Measurements from ENCODE around the gene IL12B. TPM values are rescaled to one million over a fixed set of nuclear protein-coding genes. Genes with fewer than 3 reads are reported as not detected.
"Not testable (repeated sequence)": the region's sequence is repeated elsewhere in the genome, so short reads cannot be mapped to it uniquely, and the experiment has no call there.

Gene IL12B
- total RNA-seq, 2 experiments from 2014 or later: not detected

- H3K27ac Mint-ChIP-seq: no peak overlapping the region
- DNase-seq (no peak), ATAC-seq (ENCODE audit: low read depth) (no peak)
- H3K27me3 Mint-ChIP-seq: peaks cover 23% of the 10 kb centered on the region
- peaks cover 27% of the 10 kb centered on the region for H3K9me3 Mint-ChIP-seq
- POLR2A ChIA-PET: no interaction called here
- no peaks in the 10 kb centered on the region for H3K4me1 Mint-ChIP-seq
- no peak overlapping the region for H3K4me3 Mint-ChIP-seq
- H3K36me3 Mint-ChIP-seq: peaks cover 6% of the 10 kb centered on the region
These were observed 28.8 kb downstream of the IL12B start for GRCh38 chr5:159301466-159301865.

- POLR2A ChIA-PET; H3K27me3 Mint-ChIP-seq; H3K4me1 Mint-ChIP-seq; ATAC-seq (ENCODE audit: low read depth); DNase-seq; H3K4me3 Mint-ChIP-seq; H3K36me3 Mint-ChIP-seq; H3K27ac Mint-ChIP-seq: not testable (repeated sequence)
- H3K9me3 Mint-ChIP-seq: peaks cover 20% of the 10 kb centered on the region
These were observed 33.0 kb downstream of the IL12B start for GRCh38 chr5:159297300-159297699.

- POLR2A ChIA-PET: interaction anchor here (0.6 kb wide), 1 partner anchor 532 kb away, joined by 3 read pairs; no protein-coding TSS in a partner anchor
- ATAC-seq (ENCODE audit: low read depth) (no peak), DNase-seq (no peak)
- Mint-ChIP-seq H3K36me3 (peaks cover 6% of the 10 kb centered on the region), H3K4me1 (no peaks in the 10 kb centered on the region), H3K9me3 (peaks cover 10% of the 10 kb centered on the region), H3K27me3 (peaks cover 2% of the 10 kb centered on the region), H3K4me3 (no peak overlapping the region), H3K27ac (no peak overlapping the region)
These were observed 35.4 kb downstream of the IL12B start for GRCh38 chr5:159294921-159295320.

- ATAC-seq (ENCODE audit: low read depth) (no peak), DNase-seq (no peak)
- no peak overlapping the region for H3K4me3 Mint-ChIP-seq
- no peak overlapping the region for H3K27ac Mint-ChIP-seq
- H3K9me3 Mint-ChIP-seq: no peaks in the 10 kb centered on the region
- H3K36me3 Mint-ChIP-seq: peaks cover 5% of the 10 kb centered on the region
- H3K27me3 Mint-ChIP-seq: peaks cover 2% of the 10 kb centered on the region
- POLR2A ChIA-PET: no interaction called here
- H3K4me1 Mint-ChIP-seq: peaks cover 2% of the 10 kb centered on the region
These were observed 39.5 kb downstream of the IL12B start for GRCh38 chr5:159290741-159291140.

GRCh38 chr5:159286420-159287035 lies 43.8 kb downstream of the IL12B start:
- Mint-ChIP-seq H3K36me3 (peaks cover 6% of the 10 kb centered on the region), H3K27me3 (no peaks in the 10 kb centered on the region), H3K9me3 (no peaks in the 10 kb centered on the region), H3K4me3 (no peak overlapping the region), H3K4me1 (peaks cover 2% of the 10 kb centered on the region), H3K27ac (no peak overlapping the region)
- POLR2A ChIA-PET: no interaction called here
- DNase-seq (no peak), ATAC-seq (ENCODE audit: low read depth) (no peak)

GRCh38 chr5:159274676-159275075 lies 55.6 kb downstream of the IL12B start:
- Mint-ChIP-seq H3K27ac (no peak overlapping the region), H3K4me3 (no peak overlapping the region), H3K36me3 (peaks cover 38% of the 10 kb centered on the region), H3K27me3 (no peaks in the 10 kb centered on the region), H3K9me3 (no peaks in the 10 kb centered on the region), H3K4me1 (peaks cover 10% of the 10 kb centered on the region)
- ATAC-seq (ENCODE audit: low read depth) (no peak), DNase-seq (no peak)
- POLR2A ChIA-PET: no interaction called here

- peaks cover 38% of the 10 kb centered on the region for H3K36me3 Mint-ChIP-seq
- DNase-seq (no peak), ATAC-seq (ENCODE audit: low read depth) (no peak)
- POLR2A ChIA-PET: interaction anchor here (0.7 kb wide), 1 partner anchor 66 kb away, joined by 4 read pairs; no protein-coding TSS in a partner anchor
- H3K27me3 Mint-ChIP-seq: no peaks in the 10 kb centered on the region
- H3K9me3 Mint-ChIP-seq: no peaks in the 10 kb centered on the region
- no peak overlapping the region for H3K4me3 Mint-ChIP-seq
- peaks cover 15% of the 10 kb centered on the region for H3K4me1 Mint-ChIP-seq
- H3K27ac Mint-ChIP-seq: no peak overlapping the region
These were observed 56.4 kb downstream of the IL12B start for GRCh38 chr5:159273923-159274322.

- Mint-ChIP-seq H3K27ac (no peak overlapping the region), H3K27me3 (no peaks in the 10 kb centered on the region), H3K36me3 (peaks cover 45% of the 10 kb centered on the region), H3K9me3 (peaks cover 10% of the 10 kb centered on the region), H3K4me1 (peaks cover 13% of the 10 kb centered on the region), H3K4me3 (no peak overlapping the region)
- DNase-seq (no peak), ATAC-seq (ENCODE audit: low read depth) (no peak)
- POLR2A ChIA-PET: no interaction called here
These were observed 60.6 kb downstream of the IL12B start for GRCh38 chr5:159269723-159270122.

GRCh38 chr5:159266764-159267163 lies 63.5 kb downstream of the IL12B start:
- H3K27ac Mint-ChIP-seq; ATAC-seq (ENCODE audit: low read depth); DNase-seq; H3K27me3 Mint-ChIP-seq; POLR2A ChIA-PET; H3K4me3 Mint-ChIP-seq: not testable (repeated sequence)
- Mint-ChIP-seq H3K36me3 (peaks cover 50% of the 10 kb centered on the region), H3K9me3 (peaks cover 10% of the 10 kb centered on the region), H3K4me1 (peaks cover 22% of the 10 kb centered on the region)

Other genes starting within 250 kb of the IL12B start
- gene EBF1, start 230.6 kb downstream of the IL12B start, total RNA-seq: under 1 TPM; 0.17 to 0.48 TPM
- 100 to 1,000 TPM; 102 to 107 TPM for gene RNF145, start 120.9 kb downstream of the IL12B start, total RNA-seq
- gene UBLCP1, start 67.2 kb downstream of the IL12B start, total RNA-seq: 10 to 100 TPM; 28.7 to 30.8 TPM